Large intestine (tissue), 3 donors: ENCODE data around the gene ANKRD11. TPM values are rescaled to one million over a fixed set of nuclear protein-coding genes. Genes with fewer than 3 reads are reported as not detected.
A peak's percentile ranks its signal among the peaks of the same experiment; 100 is the strongest.
"Not testable (repeated sequence)": the region's sequence is repeated elsewhere in the genome, so short reads cannot be mapped to it uniquely, and the experiment has no call there.

Experiments
- DNase-seq, 2 donors: peaks; one replicate each; pipeline versions ENCODE4 v3.0.0 to v3.0.0-alpha.2; 2013
- H3K27ac ChIP-seq: one replicate; pipeline ENCODE4 v1.5.1; 2013; ENCODE audit warnings: low read length
- H3K27me3 ChIP-seq: 2 replicates; pipeline ENCODE4 v1.6.1; 2013; ENCODE audit warnings: low read length; ENCODE audit not compliant: control insufficient read depth, insufficient read depth
- H3K36me3 ChIP-seq: 2 replicates; pipeline ENCODE4 v1.6.1; 2013; ENCODE audit warnings: low read length; ENCODE audit not compliant: control insufficient read depth, insufficient read depth
- H3K4me1 ChIP-seq: one replicate; pipeline ENCODE4 v1.6.1; 2013; ENCODE audit warnings: low read length; ENCODE audit not compliant: control insufficient read depth, insufficient read depth
- H3K4me3 ChIP-seq: one replicate; pipeline ENCODE4 v1.5.1; 2013; ENCODE audit warnings: low read length
- H3K9me3 ChIP-seq: one replicate; pipeline ENCODE4 v1.6.1; 2013; ENCODE audit warnings: mild to moderate bottlenecking, low read depth, low read length, moderate library complexity; ENCODE audit not compliant: control insufficient read depth
- WGBS: methylation state at CpG from one replicate; pipeline ENCODE4 v1.1.5; 2013; ENCODE audit warnings: low lambda C conversion rate; ENCODE audit not compliant: insufficient coverage; 5-methylcytosine and 5-hydroxymethylcytosine counted together
- polyA plus RNA-seq: library from polyadenylated mRNA; unstranded; fragments of 120-200 nt; gene quantifications from one replicate; pipeline ENCODE4 v1.2.1, GENCODE V29; 2013

Gene ANKRD11
- polyA plus RNA-seq, 1 donor, result 83.9 TPM

GRCh38 chr16:89330177-89330856, 160.0 kb downstream of the ANKRD11 start:
- no peak overlapping the region for H3K4me3 ChIP-seq
- no CpG with 5 or more reads among the region's 25 CpGs for WGBS
- H3K4me1 ChIP-seq, result peaks cover 13% of the 10 kb centered on the region
- DNase-seq, result no peak
- H3K27me3 ChIP-seq, result no peaks in the 10 kb centered on the region
- H3K36me3 ChIP-seq, result no peaks in the 10 kb centered on the region
- no peak overlapping the region for H3K27ac ChIP-seq
- H3K9me3 ChIP-seq, result no peaks in the 10 kb centered on the region

- H3K27ac ChIP-seq, result not testable (repeated sequence)
- no CpG with 5 or more reads among the region's 4 CpGs for WGBS
These were observed 160.6 kb downstream of the ANKRD11 start for GRCh38 chr16:89329830-89330176.

GRCh38 chr16:89328412-89329400, 161.7 kb downstream of the ANKRD11 start:
- H3K4me1 ChIP-seq, H3K27ac ChIP-seq, H3K27me3 ChIP-seq, DNase-seq, H3K36me3 ChIP-seq, H3K9me3 ChIP-seq, H3K4me3 ChIP-seq: not testable (repeated sequence)
- WGBS, result no CpG with 5 or more reads among the region's 41 CpGs

More at GRCh38 chr16:89329830-89330176, 160.6 kb downstream of the ANKRD11 start:
- not testable (repeated sequence) for H3K9me3 ChIP-seq, H3K4me3 ChIP-seq, H3K27me3 ChIP-seq, H3K36me3 ChIP-seq, DNase-seq
- H3K4me1 ChIP-seq, result peaks cover 13% of the 10 kb centered on the region

GRCh38 chr16:89326721-89327120, 163.6 kb downstream of the ANKRD11 start:
- no CpG with 5 or more reads among the region's 7 CpGs for WGBS
- Histone ChIP-seq H3K4me1 (peaks cover 21% of the 10 kb centered on the region), H3K27me3 (no peaks in the 10 kb centered on the region), H3K9me3 (no peaks in the 10 kb centered on the region), H3K27ac (no peak overlapping the region), H3K4me3 (no peak overlapping the region), H3K36me3 (no peaks in the 10 kb centered on the region)
- no peak for DNase-seq

- Histone ChIP-seq H3K4me3 (no peak overlapping the region), H3K27ac (no peak overlapping the region)
These were observed 164.4 kb downstream of the ANKRD11 start for GRCh38 chr16:89325861-89326471.

GRCh38 chr16:89324056-89325010, 166.0 kb downstream of the ANKRD11 start:
- DNase-seq, result no peak
- Histone ChIP-seq H3K27ac (no peak overlapping the region), H3K27me3 (no peaks in the 10 kb centered on the region), H3K36me3 (no peaks in the 10 kb centered on the region), H3K4me1 (peaks cover 40% of the 10 kb centered on the region), H3K9me3 (no peaks in the 10 kb centered on the region), H3K4me3 (no peak overlapping the region)
- WGBS, result no CpG with 5 or more reads among the region's 32 CpGs

More at GRCh38 chr16:89325861-89326471, 164.4 kb downstream of the ANKRD11 start:
- no peaks in the 10 kb centered on the region for H3K9me3 ChIP-seq
- no peaks in the 10 kb centered on the region for H3K27me3 ChIP-seq
- no peaks in the 10 kb centered on the region for H3K36me3 ChIP-seq
- peak in 1 of 2 donors; percentile 46 for DNase-seq
- WGBS, result 65% methylated on average over 2 of the region's 18 CpGs
- H3K4me1 ChIP-seq, result peaks cover 24% of the 10 kb centered on the region

GRCh38 chr16:89323120-89323960, 167.0 kb downstream of the ANKRD11 start:
- no peak overlapping the region for H3K4me3 ChIP-seq
- no peak for DNase-seq
- no peaks in the 10 kb centered on the region for H3K9me3 ChIP-seq
- H3K36me3 ChIP-seq, result no peaks in the 10 kb centered on the region
- H3K27me3 ChIP-seq, result no peaks in the 10 kb centered on the region
- H3K27ac ChIP-seq, result no peak overlapping the region
- 94% methylated on average over 3 of the region's 26 CpGs for WGBS
- peaks cover 40% of the 10 kb centered on the region for H3K4me1 ChIP-seq

GRCh38 chr16:89322321-89323119, 167.8 kb downstream of the ANKRD11 start:
- Histone ChIP-seq H3K27me3 (no peaks in the 10 kb centered on the region), H3K9me3 (no peaks in the 10 kb centered on the region), H3K27ac (no peak overlapping the region), H3K4me1 (peaks cover 40% of the 10 kb centered on the region), H3K4me3 (no peak overlapping the region), H3K36me3 (no peaks in the 10 kb centered on the region)
- no CpG with 5 or more reads among the region's 19 CpGs for WGBS
- peak in 1 of 2 donors; percentile 58 for DNase-seq
